K562 (cell line): Measurements from ENCODE around the gene SRPK2. TPM values are rescaled to one million over a fixed set of nuclear protein-coding genes. Genes with fewer than 3 reads are reported as not detected.

Experiments used
- ATAC-seq: fragments of 200-7000 bp; cut with Tn5 transposase; 3 replicates; pipeline ENCODE4 v1.9.1; 2020; ENCODE audit warnings: moderate library complexity
- BruUV-seq: library from RNA; stranded (reverse); fragments of 400-500 nt; replicated peaks from 2 replicates; lab custom pipeline; 2021; lab: Mats Ljungman, UMichigan
- CTCF ChIA-PET: fragments of 300-600 bp; formaldehyde crosslinking; extraction: SDS; loops from one replicate; lab custom pipeline; 2021; ENCODE audit warnings: low intra/inter-chr PET ratio; lab: Yijun Ruan, JAX
- POLR2A ChIA-PET: fragments of 300-600, 350-650 bp; sonication (Branson Sonifier 250); formaldehyde crosslinking; extraction: SDS; loops from one replicate; lab custom pipeline; 2021; ENCODE audit warnings: antibody characterized with exemption, inconsistent platforms; lab: Yijun Ruan, JAX
- DNase-seq, 4 experiments: peaks; one replicate each; pipeline versions ENCODE4 v3.0.0 to v3.0.0-alpha.2; 2011 to 2018; ENCODE audit warnings: low spot score in 3 of 4, mixed read lengths in 3 of 4; ENCODE audit errors: extremely low read depth in 1 of 4
- FAIRE-seq: peaks from 2 replicates; lab custom pipeline; 2011; peaks lifted over from hg19 to GRCh38; lab: Jason Lieb, UNC
- H2AFZ ChIP-seq: 2 replicates; pipeline ENCODE4 v1.6.0; 2011; ENCODE audit warnings: low read depth, low read length, control low read depth, inconsistent platforms
- H3K27ac ChIP-seq: fragments of 200-600 bp; 3 replicates; pipeline ENCODE4 v1.8.0; 2011; ENCODE audit warnings: low read depth, mild to moderate bottlenecking, control low read depth, inconsistent platforms, low read length, moderate library complexity, mixed read lengths; ENCODE audit errors: extremely low read depth
- H3K27me3 ChIP-seq, 2 experiments: fragments of 300-600 bp in 1 of 2; 2 replicates in 1 of 2; 3 replicates in 1 of 2; pipeline versions ENCODE4 v1.6.0 to v1.8.0; 2011; ENCODE audit warnings: inconsistent platforms in 2 of 2, low read length in 2 of 2, mild to moderate bottlenecking in 1 of 2, mixed read lengths in 1 of 2, moderate library complexity in 1 of 2; ENCODE audit not compliant: control insufficient read depth in 2 of 2, insufficient read depth in 2 of 2
- H3K36me3 ChIP-seq: fragments of 300-600 bp; 3 replicates; pipeline ENCODE4 v1.8.0; 2011; ENCODE audit warnings: mild to moderate bottlenecking, low read length, inconsistent platforms; ENCODE audit not compliant: control insufficient read depth, insufficient read depth
- H3K4me1 ChIP-seq, 2 experiments: fragments of 200-600 bp in 1 of 2; replicated peaks in 1 of 2; 2 replicates in 1 of 2; 3 replicates in 1 of 2; pipeline versions ENCODE4 v1.5.1 to v1.8.0; 2011; ENCODE audit warnings: inconsistent platforms in 2 of 2, low read length in 2 of 2, mild to moderate bottlenecking in 1 of 2, mixed read lengths in 1 of 2, moderate library complexity in 1 of 2; ENCODE audit not compliant: control insufficient read depth in 2 of 2, insufficient read depth in 2 of 2
- H3K4me2 ChIP-seq: 2 replicates; pipeline ENCODE4 v1.6.1; 2011; ENCODE audit warnings: low read length, control low read depth, inconsistent platforms, mixed read lengths; ENCODE audit not compliant: insufficient read depth
- H3K4me3 ChIP-seq: fragments of 200-600 bp; sonication (generic), shearing (Covaris generic); 2 replicates; pipeline ENCODE4 v1.5.1; 2016; ENCODE audit warnings: control low read depth, inconsistent platforms
- H3K79me2 ChIP-seq: fragments of 200-600 bp; 3 replicates; pipeline ENCODE4 v1.8.0; 2011; ENCODE audit warnings: low read length, inconsistent platforms; ENCODE audit not compliant: control insufficient read depth, insufficient read depth
- H3K9ac ChIP-seq, 2 experiments: 2 replicates each; pipeline versions ENCODE4 v1.6.0 to v1.6.1; 2011; ENCODE audit warnings: low read depth in 2 of 2, low read length in 2 of 2, control low read depth in 1 of 2, inconsistent platforms in 1 of 2, mild to moderate bottlenecking in 1 of 2, mixed read lengths in 1 of 2; ENCODE audit not compliant: insufficient read depth in 1 of 2
- H3K9me1 ChIP-seq: one replicate; pipeline ENCODE4 v1.6.0; 2011; ENCODE audit warnings: inconsistent platforms, mild to moderate bottlenecking, low read length, moderate library complexity; ENCODE audit not compliant: control insufficient read depth, insufficient read depth
- H3K9me3 ChIP-seq: replicated peaks from 2 replicates; pipeline ENCODE4 v1.5.1; 2011; ENCODE audit warnings: low read depth, low read length, inconsistent platforms; ENCODE audit not compliant: control insufficient read depth, insufficient read depth
- H4K20me1 ChIP-seq: replicated peaks from 2 replicates; pipeline ENCODE4 v1.6.1; 2011; ENCODE audit warnings: low read length, inconsistent platforms, mixed read lengths; ENCODE audit not compliant: control insufficient read depth, insufficient read depth
- CREM ChIP-seq: IDR thresholded peaks from 2 replicates; pipeline ENCODE4 v1.6.1; 2014; ENCODE audit warnings: antibody characterized with exemption, low read depth
- FOXK2 ChIP-seq, 2 experiments: fragments of 450-650 bp; IDR thresholded peaks in 1 of 2; conservative IDR thresholded peaks in 1 of 2; 2 replicates each; pipeline ENCODE4 v1.6.1; 2016; ENCODE audit warnings: low read depth in 2 of 2, mild to moderate bottlenecking in 1 of 2
- KDM2B ChIP-seq: fragments of 250-450 bp; sonication (Bioruptor Pico); IDR thresholded peaks from 2 replicates; pipeline ENCODE4 v1.8.0; 2021; ENCODE audit warnings: mild to moderate bottlenecking, moderate library complexity
- L3MBTL2 ChIP-seq: fragments of 450-650 bp; IDR thresholded peaks from 2 replicates; pipeline ENCODE4 v1.6.1; 2016; ENCODE audit warnings: mild to moderate bottlenecking, moderate library complexity
- NBN ChIP-seq: fragments of 450-650 bp; IDR thresholded peaks from 2 replicates; pipeline ENCODE4 v1.6.1; 2016; ENCODE audit warnings: low read depth, mild to moderate bottlenecking
- SMARCE1 ChIP-seq: fragments of 450-650 bp; IDR thresholded peaks from 2 replicates; pipeline ENCODE4 v1.7.1; 2016; ENCODE audit warnings: mild to moderate bottlenecking
- UBTF ChIP-seq, 2 experiments: IDR thresholded peaks; 2 replicates each; pipeline ENCODE4 v1.6.1; 2012; ENCODE audit warnings: improper control_type of control experiment in 2 of 2, low read depth in 2 of 2, low read length in 2 of 2, borderline replicate concordance in 1 of 2
- XRCC5 ChIP-seq: fragments of 200-400 bp; formaldehyde crosslinking; IDR thresholded peaks from 2 replicates; pipeline ENCODE4 v1.6.1; 2017; ENCODE audit warnings: low read depth, mild to moderate bottlenecking, low read length
- ZFP1 ChIP-seq: fragments of 450-650 bp; formaldehyde crosslinking; IDR thresholded peaks from 2 replicates; pipeline ENCODE4 v1.4.0; 2020; ENCODE audit warnings: mild to moderate bottlenecking, mixed read lengths
- WGBS: fragments of 100-300 bp; shearing (Covaris generic); methylation state at CpG from one replicate; pipeline ENCODE4 v1.1.6; 2016; ENCODE audit warnings: low coverage, mixed read lengths; ENCODE audit not compliant: insufficient coverage; ENCODE audit errors: missing lambda C conversion rate; 5-methylcytosine and 5-hydroxymethylcytosine counted together
- in situ Hi-C: fragments of 300-500 bp; cut with MboI; formaldehyde crosslinking; loops from 4 replicates; pipeline ENCODE4 v1.15.0; 2018; ENCODE audit warnings: inconsistent platforms, mixed read lengths
- intact Hi-C: fragments of 100-400 bp; cut with micrococcal nuclease; formaldehyde crosslinking; loops from 2 replicates; pipeline ENCODE4 v1.14.2; 2022
- polyA plus RNA-seq, 8 experiments: library from polyadenylated mRNA; depleted of rRNA in 4 of 8; stranded (reverse) in 5 of 8; unstranded in 3 of 8; fragments of >200 nt; fragmentation: Nextera tagmentation in 2 of 8; fragmentation: Illumina TruSeq in 1 of 8; extraction: Ambion mirVana in 2 of 8; extraction: Trizol in 1 of 8; gene quantifications; 2 replicates each; pipeline versions ENCODE4 v1.2.1 to v1.2.3, GENCODE V29; 2011 to 2014; ENCODE audit warnings: inconsistent platforms in 1 of 8, missing spikeins in 1 of 8
- total RNA-seq, 7 experiments: library from RNA; depleted of rRNA in 6 of 7; stranded (reverse); fragments of >200 nt in 6 of 7; fragmentation: Illumina TruSeq in 2 of 7; extraction: Trizol in 2 of 7; gene quantifications; 2 replicates each; pipeline versions ENCODE4 v1.2.1 to v1.2.3, GENCODE V29; 2011 to 2021; ENCODE audit warnings: low replicate concordance in 1 of 7
- TF ChIP-seq, protein P1 (sequence below): fragments of 450-650 bp; formaldehyde crosslinking; IDR thresholded peaks from 2 replicates; pipeline ENCODE4 v1.4.0; 2022; ENCODE audit warnings: missing genetic modification characterization

SRPK2 gene
- total and polyA plus RNA-seq, 9 of the 15 experiments (the other 6 are each of a cell fraction or from before 2014, with no cell fraction given), result 21.5 to 44.7 (median 33.3) TPM

GRCh38 chr7:105151152-105151551 is 237.6 kb downstream of the SRPK2 start:
- in situ Hi-C loops, result no loop called here
- 74% methylated on average over 3 of the region's 3 CpGs for WGBS
- POLR2A ChIA-PET, result no interaction called here

DNA sequence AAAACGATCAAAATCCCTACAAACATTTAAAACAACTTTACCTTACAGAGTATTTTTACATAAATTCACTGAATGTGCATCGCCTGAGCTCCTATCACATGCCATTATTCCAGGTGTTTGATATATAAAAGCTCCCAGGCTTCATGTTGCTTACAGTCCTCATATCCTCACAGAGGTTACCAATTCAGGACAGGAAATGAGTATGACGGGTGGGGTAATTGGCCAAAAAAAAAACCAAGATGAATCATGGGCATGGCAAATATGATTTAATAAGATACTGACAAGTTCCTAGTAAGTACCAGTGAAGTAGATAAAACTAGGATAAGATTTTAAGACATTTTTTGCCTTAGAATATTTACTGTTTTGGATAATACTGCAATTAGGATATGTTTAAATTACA is 238.9 kb downstream of the SRPK2 start:
- Histone ChIP-seq H3K36me3 (no peaks in the 10 kb centered on the region), H3K79me2 (no peaks in the 10 kb centered on the region), H3K27ac (no peak overlapping the region), H3K4me1 (no peaks in the 10 kb centered on the region; a peak in 1 of 5 replicates), H3K27me3 (no peaks in the 10 kb centered on the region), H3K9me3 (no peaks in the 10 kb centered on the region), H3K9me1 (no peaks in the 10 kb centered on the region), H4K20me1 (no peaks in the 10 kb centered on the region), H2AFZ (no peak overlapping the region), H3K9ac (no peak overlapping the region), H3K4me3 (no peak overlapping the region), H3K4me2 (no peak overlapping the region)
- DNase-seq (no peak), ATAC-seq (no peak), FAIRE-seq (no peak)
- in situ Hi-C loops (loop anchor here (5.0 kb wide), 1 partner anchor 277 kb away; no protein-coding TSS in a partner anchor), intact Hi-C loops (no loop called here)
- no TSS peak for BruUV-seq
- ChIA-PET POLR2A (no interaction called here), CTCF (no interaction called here)
- 59% methylated on average over 3 of the region's 3 CpGs for WGBS
- TF ChIP-seq KDM2B (CRISPR knock-in tag) (no peak), L3MBTL2 (no peak), CREM (no peak), FOXK2 (conservative IDR thresholded peaks at IDR 0.05 in 1 of 2, IDR thresholded peaks at IDR 0.05 in 1 of 2; ENCODE audit: low read depth in 2 of 2) (no peak), SMARCE1 (no peak), UBTF (IDR thresholded peaks at IDR 0.05; ENCODE audit: borderline replicate concordance in 1 of 2, low read depth in 2 of 2, low read length in 2 of 2) (no peak), NBN (no peak), ZFP1 (CRISPR knock-in tag) (no peak)
- TF ChIP-seq, protein P1, sequence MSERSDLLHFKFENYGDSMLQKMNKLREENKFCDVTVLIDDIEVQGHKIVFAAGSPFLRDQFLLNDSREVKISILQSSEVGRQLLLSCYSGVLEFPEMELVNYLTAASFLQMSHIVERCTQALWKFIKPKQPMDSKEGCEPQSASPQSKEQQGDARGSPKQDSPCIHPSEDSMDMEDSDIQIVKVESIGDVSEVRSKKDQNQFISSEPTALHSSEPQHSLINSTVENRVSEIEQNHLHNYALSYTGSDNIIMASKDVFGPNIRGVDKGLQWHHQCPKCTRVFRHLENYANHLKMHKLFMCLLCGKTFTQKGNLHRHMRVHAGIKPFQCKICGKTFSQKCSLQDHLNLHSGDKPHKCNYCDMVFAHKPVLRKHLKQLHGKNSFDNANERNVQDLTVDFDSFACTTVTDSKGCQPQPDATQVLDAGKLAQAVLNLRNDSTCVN (CRISPR knock-in tag), result no peak

More at GRCh38 chr7:105151152-105151551, 237.6 kb downstream of the SRPK2 start:
- Histone ChIP-seq H3K9ac (no peak overlapping the region), H4K20me1 (no peaks in the 10 kb centered on the region), H3K27ac (no peak overlapping the region), H3K9me3 (no peaks in the 10 kb centered on the region), H3K4me3 (no peak overlapping the region), H3K9me1 (no peaks in the 10 kb centered on the region), H3K4me2 (no peak overlapping the region), H3K36me3 (peaks cover 4% of the 10 kb centered on the region; the same call in 1 of the 3 replicates), H3K79me2 (no peaks in the 10 kb centered on the region), H3K27me3 (no peaks in the 10 kb centered on the region), H3K4me1 (no peaks in the 10 kb centered on the region; a peak in 1 of 5 replicates), H2AFZ (no peak overlapping the region)
- FAIRE-seq (no peak), ATAC-seq (no peak), DNase-seq (no peak)
- intact Hi-C loops, result no loop called here
- CTCF ChIA-PET, result no interaction called here
- no peak for TF ChIP-seq XRCC5
- BruUV-seq, result no TSS peak
